ENCODE measurements around the gene SLC5A2.
"Not testable (repeated sequence)": the region's sequence is repeated elsewhere in the genome, so short reads cannot be mapped to it uniquely, and the experiment has no call there.

Gene SLC5A2

GRCh38 chr16:31483081-31483480 is at the start of gene SLC5A2:
SLC5A2 (plus strand) TSS chr16:31483123; CDS start chr16:31483137, 14 bp downstream.
- DNase-seq, result no peak

GRCh38 chr16:31435341-31436220 is 47.3 kb upstream of the SLC5A2 start:
- DNase-seq, result no peak

GRCh38 chr16:31436221-31437045 is 46.5 kb upstream of the SLC5A2 start:
- DNase-seq, result no peak

- no peak for DNase-seq
Measured at GRCh38 chr16:31438414-31438813, 44.5 kb upstream of the SLC5A2 start.

- not testable (repeated sequence) for DNase-seq
Measured at GRCh38 chr16:31439023-31439422, 43.9 kb upstream of the SLC5A2 start.

- DNase-seq, result no peak
Measured at GRCh38 chr16:31439519-31439918, 43.4 kb upstream of the SLC5A2 start.

GRCh38 chr16:31440516-31441184 is 42.3 kb upstream of the SLC5A2 start:
- no peak for DNase-seq

GRCh38 chr16:31441956-31442355 is 41.0 kb upstream of the SLC5A2 start:
- no peak for DNase-seq

GRCh38 chr16:31445931-31446330 is 37.0 kb upstream of the SLC5A2 start:
- DNase-seq, result not testable (repeated sequence)

- DNase-seq, result no peak
Measured at GRCh38 chr16:31451201-31451600, 31.7 kb upstream of the SLC5A2 start.

GRCh38 chr16:31451681-31452351 is 31.1 kb upstream of the SLC5A2 start:
- no peak for DNase-seq

- no peak for DNase-seq
Measured at GRCh38 chr16:31452631-31453106, 30.3 kb upstream of the SLC5A2 start.

GRCh38 chr16:31453255-31454204 is 29.4 kb upstream of the SLC5A2 start:
- no peak for DNase-seq

GRCh38 chr16:31455601-31456314 is 27.2 kb upstream of the SLC5A2 start:
- no peak for DNase-seq

GRCh38 chr16:31456988-31457360 is 25.9 kb upstream of the SLC5A2 start:
- no peak for DNase-seq

- DNase-seq, result peak; percentile 53
Measured at GRCh38 chr16:31458073-31458843, 24.7 kb upstream of the SLC5A2 start.

- DNase-seq, result peak; percentile 96
Measured at GRCh38 chr16:31458844-31459686, 23.9 kb upstream of the SLC5A2 start, which contains the start of gene ARMC5. ARMC5 (plus strand) TSS chr16:31459501; CDS start chr16:31459525, 24 bp downstream.

- DNase-seq, result peak; percentile 100
Measured at GRCh38 chr16:31459687-31460581, 23.0 kb upstream of the SLC5A2 start.

Data from activated CD4-positive, alpha-beta T cell treated with anti-CD3 and anti-CD28 coated beads, Interleukin-2, amount 50 U/mL, for 1 hour (primary cell).